Natural killer cell (primary cell): ENCODE measurements around the gene ZDHHC11. TPM values are rescaled to one million over a fixed set of nuclear protein-coding genes. Genes with fewer than 3 reads are reported as not detected.

Experiments
- ATAC-seq, 3 donors: fragments of 150-1000 bp in 2 of 3; fragments of 200-7000 bp in 1 of 3; cut with Tn5 transposase; 1 replicate in 1 of 3; 2 replicates in 2 of 3; pipeline ENCODE4 v1.10.0; 2021; ENCODE audit warnings: mild to moderate bottlenecking in 2 of 3, moderate library complexity in 2 of 3
- DNase-seq, 2 donors: peaks; one replicate each; pipeline versions ENCODE4 v3.0.0 to v3.0.0-alpha.2; 2013 to 2021; ENCODE audit warnings: mixed read lengths in 1 of 2
- H3K27ac ChIP-seq: one replicate; pipeline ENCODE4 v1.5.1; 2013; ENCODE audit warnings: mild to moderate bottlenecking, low read length
- H3K27me3 ChIP-seq: one replicate; pipeline ENCODE4 v1.6.1; 2013; ENCODE audit warnings: low read length; ENCODE audit not compliant: control insufficient read depth, insufficient read depth
- H3K36me3 ChIP-seq: one replicate; pipeline ENCODE4 v1.6.1; 2013; ENCODE audit warnings: low read length; ENCODE audit not compliant: control insufficient read depth, insufficient read depth
- H3K4me1 ChIP-seq: one replicate; pipeline ENCODE4 v1.6.1; 2013; ENCODE audit warnings: low read length; ENCODE audit not compliant: control insufficient read depth, insufficient read depth
- H3K4me3 ChIP-seq: one replicate; pipeline ENCODE4 v1.5.1; 2013; ENCODE audit warnings: low read length
- H3K9me3 ChIP-seq: one replicate; pipeline ENCODE4 v1.6.1; 2013; ENCODE audit warnings: low read length; ENCODE audit not compliant: control insufficient read depth, insufficient read depth
- H3K27ac Mint-ChIP-seq, 2 donors: one replicate each; pipeline ENCODE4 v1.8.0; 2022; ENCODE audit warnings: mild to moderate bottlenecking in 2 of 2, mixed read lengths in 2 of 2, moderate library complexity in 1 of 2
- H3K27me3 Mint-ChIP-seq, 2 donors: one replicate each; pipeline ENCODE4 v1.8.0; 2022; ENCODE audit warnings: low read depth in 2 of 2, mixed read lengths in 2 of 2
- H3K36me3 Mint-ChIP-seq: one replicate; pipeline ENCODE4 v1.8.0; 2022; ENCODE audit warnings: mixed read lengths
- H3K4me1 Mint-ChIP-seq, 2 donors: one replicate each; pipeline ENCODE4 v1.8.0; 2022; ENCODE audit warnings: mixed read lengths in 2 of 2
- H3K4me3 Mint-ChIP-seq: one replicate; pipeline ENCODE4 v1.8.0; 2022; ENCODE audit warnings: mild to moderate bottlenecking, moderate library complexity, mixed read lengths
- H3K9me3 Mint-ChIP-seq, 2 donors: one replicate each; pipeline ENCODE4 v1.8.0; 2022; ENCODE audit warnings: mixed read lengths in 2 of 2
- CTCF ChIP-seq: fragments of 200-600 bp; IDR thresholded peaks from one replicate; pipeline ENCODE4 v1.8.0; 2022; ENCODE audit warnings: antibody characterized with exemption
- WGBS: methylation state at CpG from one replicate; pipeline ENCODE4 v1.1.7; 2013; ENCODE audit warnings: missing lambda C conversion rate; ENCODE audit not compliant: insufficient coverage; 5-methylcytosine and 5-hydroxymethylcytosine counted together
- intact Hi-C: fragments of 100-400 bp; cut with micrococcal nuclease; formaldehyde crosslinking; loops from one replicate; pipeline ENCODE4 v1.14.2; 2022
- total RNA-seq, 4 donors: library from RNA; stranded (reverse); fragments of 120-200 nt in 1 of 4; gene quantifications; one replicate each; pipeline versions ENCODE4 v1.2.3 to v1.2.4, GENCODE V29; 2013 to 2022

ZDHHC11 gene
- total RNA-seq, 3 donors from 2014 or later (not counting 1 experiment from before 2014, with no cell fraction given) = 2.2 to 7.0 (median 5.0) TPM

- H3K9me3 ChIP-seq = peaks cover 11% of the 10 kb centered on the region
- H3K36me3 Mint-ChIP-seq = peaks cover 27% of the 10 kb centered on the region
- peaks cover 8 to 10% of the 10 kb centered on the region in 2 donors for H3K9me3 Mint-ChIP-seq
- ATAC-seq (no peak), DNase-seq (no peak)
- no peak overlapping the region for H3K27ac ChIP-seq
- TF ChIP-seq CTCF = no peak
- peaks cover 14% of the 10 kb centered on the region for H3K4me1 ChIP-seq
- H3K4me3 ChIP-seq = no peak overlapping the region
- 97% methylated on average over 26 of the region's 26 CpGs for WGBS
- intact Hi-C loops = no loop called here
- no peak overlapping the region for H3K27ac Mint-ChIP-seq
- H3K4me3 Mint-ChIP-seq = no peak overlapping the region
- H3K27me3 ChIP-seq = no peaks in the 10 kb centered on the region
- H3K27me3 Mint-ChIP-seq = no peaks in the 10 kb centered on the region
- peaks cover 20 to 41% of the 10 kb centered on the region in 2 donors for H3K4me1 Mint-ChIP-seq
- H3K36me3 ChIP-seq = peaks cover 68% of the 10 kb centered on the region
Observed at GRCh38 chr5:886716-887325, 36.0 kb upstream of the ZDHHC11 start.

- H3K36me3 Mint-ChIP-seq = peaks cover 27% of the 10 kb centered on the region
- 95% methylated on average over 13 of the region's 13 CpGs for WGBS
- H3K4me1 Mint-ChIP-seq = peaks cover 20 to 41% of the 10 kb centered on the region in 2 donors
- ATAC-seq = no peak
- H3K9me3 Mint-ChIP-seq = peaks cover 8 to 10% of the 10 kb centered on the region in 2 donors
- DNase-seq = no peak
- no peaks in the 10 kb centered on the region for H3K27me3 Mint-ChIP-seq
- H3K27me3 ChIP-seq = no peaks in the 10 kb centered on the region
- H3K36me3 ChIP-seq = peaks cover 76% of the 10 kb centered on the region
- no peak overlapping the region for H3K4me3 ChIP-seq
- no peak overlapping the region for H3K4me3 Mint-ChIP-seq
- H3K27ac Mint-ChIP-seq = no peak overlapping the region
- no peak for TF ChIP-seq CTCF
- H3K27ac ChIP-seq = no peak overlapping the region
- intact Hi-C loops = no loop called here
- H3K9me3 ChIP-seq = peaks cover 11% of the 10 kb centered on the region
- peaks cover 11% of the 10 kb centered on the region for H3K4me1 ChIP-seq
Observed at GRCh38 chr5:886036-886435, 35.2 kb upstream of the ZDHHC11 start.

- H3K4me3 Mint-ChIP-seq = no peak overlapping the region
- H3K36me3 ChIP-seq = peaks cover 79% of the 10 kb centered on the region
- intact Hi-C loops = no loop called here
- peaks cover 11% of the 10 kb centered on the region for H3K9me3 ChIP-seq
- H3K27ac ChIP-seq = no peak overlapping the region
- H3K4me1 ChIP-seq = peaks cover 7% of the 10 kb centered on the region
- WGBS = 97% methylated on average over 13 of the region's 13 CpGs
- H3K27me3 ChIP-seq = no peaks in the 10 kb centered on the region
- H3K27ac Mint-ChIP-seq = no peak overlapping the region
- DNase-seq (no peak), ATAC-seq (no peak)
- no peaks in the 10 kb centered on the region for H3K27me3 Mint-ChIP-seq
- peaks cover 24 to 41% of the 10 kb centered on the region in 2 donors for H3K4me1 Mint-ChIP-seq
- H3K9me3 Mint-ChIP-seq = peaks cover 8 to 10% of the 10 kb centered on the region in 2 donors
- TF ChIP-seq CTCF = no peak
- H3K4me3 ChIP-seq = no peak overlapping the region
- H3K36me3 Mint-ChIP-seq = peaks cover 27% of the 10 kb centered on the region
Observed at GRCh38 chr5:885529-885928, 34.7 kb upstream of the ZDHHC11 start.

GRCh38 chr5:885127-885442 is 34.3 kb upstream of the ZDHHC11 start:
- H3K27ac ChIP-seq = no peak overlapping the region
- DNase-seq = no peak
- no peak overlapping the region for H3K27ac Mint-ChIP-seq
- intact Hi-C loops = no loop called here
- H3K9me3 ChIP-seq = peaks cover 11% of the 10 kb centered on the region
- H3K27me3 ChIP-seq = no peaks in the 10 kb centered on the region
- peaks cover 8 to 10% of the 10 kb centered on the region in 2 donors for H3K9me3 Mint-ChIP-seq
- no peak overlapping the region for H3K4me3 ChIP-seq
- H3K4me1 Mint-ChIP-seq = peaks cover 24 to 41% of the 10 kb centered on the region in 2 donors
- H3K36me3 Mint-ChIP-seq = peaks cover 27% of the 10 kb centered on the region
- H3K27me3 Mint-ChIP-seq = no peaks in the 10 kb centered on the region
- H3K36me3 ChIP-seq = peaks cover 75% of the 10 kb centered on the region
- H3K4me3 Mint-ChIP-seq = no peak overlapping the region
- ATAC-seq = no peak
- TF ChIP-seq CTCF = no peak
- H3K4me1 ChIP-seq = peaks cover 7% of the 10 kb centered on the region
- 97% methylated on average over 18 of the region's 18 CpGs for WGBS
